Suppressor macrophage treated with lipopolysaccharide for 4 hours (primary cell): ENCODE measurements around the gene TMEM250.
"Not testable (repeated sequence)": the region's sequence is repeated elsewhere in the genome, so short reads cannot be mapped to it uniquely, and the experiment has no call there.

Experiments used
- DNase-seq: peaks from one replicate; pipeline ENCODE4 v3.0.0-alpha.2; 2020

The TMEM250 gene, protein sequence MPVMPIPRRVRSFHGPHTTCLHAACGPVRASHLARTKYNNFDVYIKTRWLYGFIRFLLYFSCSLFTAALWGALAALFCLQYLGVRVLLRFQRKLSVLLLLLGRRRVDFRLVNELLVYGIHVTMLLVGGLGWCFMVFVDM

DNA sequence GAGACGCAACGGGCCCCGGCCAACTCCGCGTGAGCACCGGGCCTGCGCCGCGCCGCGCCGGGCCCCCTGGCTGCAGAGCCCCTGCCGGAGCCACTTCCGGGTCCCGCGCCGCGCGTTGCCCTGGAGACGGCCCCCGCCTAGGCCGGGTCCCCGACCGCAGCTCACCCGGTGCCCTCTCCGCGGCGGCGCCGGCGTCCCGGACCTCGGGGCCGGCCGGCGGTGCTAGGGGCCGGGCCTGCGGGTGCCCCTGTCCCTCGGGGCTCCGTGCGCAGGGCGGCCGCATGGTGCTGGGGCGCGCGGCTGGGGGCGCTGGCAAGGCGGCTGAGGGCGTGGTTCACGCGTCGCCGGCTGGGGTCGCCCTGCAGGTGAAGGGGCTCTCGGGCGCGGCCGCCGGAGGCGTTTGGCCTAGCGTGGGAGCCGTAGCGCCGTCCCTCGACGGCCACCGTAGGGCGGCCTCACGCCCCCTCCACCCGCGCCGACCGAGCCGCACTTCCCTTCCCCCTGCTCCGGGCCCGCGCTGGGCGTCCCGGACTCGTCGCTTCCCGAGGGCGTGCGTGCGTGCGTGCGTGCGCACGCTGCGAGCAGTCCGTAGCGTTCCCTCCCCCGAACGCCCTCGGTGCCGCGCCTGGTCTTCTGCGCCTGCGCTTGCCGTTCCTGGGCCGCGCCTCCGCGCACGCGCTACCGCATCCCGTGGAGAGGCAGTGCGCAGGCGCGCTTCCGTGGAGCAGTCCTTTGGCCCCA lies at the start of gene TMEM250:
Gene TMEM250 (minus strand): TSS at position 556 of the 741 bp plus-strand sequence. CDS start 1,975 bp downstream, outside the sequence.
- DNase-seq = peak; percentile 99

DNA sequence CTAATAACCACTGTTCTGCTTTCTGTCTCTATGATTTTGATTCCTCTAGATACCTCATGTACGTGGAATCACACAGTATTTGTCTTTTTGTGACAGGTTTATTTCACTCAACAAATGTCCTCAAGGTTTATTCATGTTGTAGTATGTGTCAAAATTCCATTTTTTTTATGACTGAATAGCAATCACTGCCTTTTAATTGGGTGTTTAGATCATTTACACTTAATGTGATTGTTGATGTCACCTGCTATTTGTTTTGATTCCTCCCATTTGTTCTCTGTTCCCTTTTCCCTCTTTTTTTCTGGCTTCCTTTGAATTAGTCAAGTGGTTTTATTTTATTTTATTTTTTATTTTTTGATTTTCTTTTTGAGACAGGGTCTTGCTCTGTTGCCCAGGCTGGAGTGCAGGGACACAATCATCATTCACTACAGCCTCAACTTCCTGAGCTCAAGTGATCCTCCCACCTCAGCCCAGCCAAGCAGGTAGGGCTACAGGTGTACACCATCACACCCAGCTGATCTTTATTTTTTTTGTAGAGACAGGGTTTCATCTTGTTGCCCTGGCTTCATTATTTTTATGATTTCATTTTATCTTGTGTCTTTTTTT lies 44.7 kb upstream of the TMEM250 start:
- DNase-seq = no peak

DNA sequence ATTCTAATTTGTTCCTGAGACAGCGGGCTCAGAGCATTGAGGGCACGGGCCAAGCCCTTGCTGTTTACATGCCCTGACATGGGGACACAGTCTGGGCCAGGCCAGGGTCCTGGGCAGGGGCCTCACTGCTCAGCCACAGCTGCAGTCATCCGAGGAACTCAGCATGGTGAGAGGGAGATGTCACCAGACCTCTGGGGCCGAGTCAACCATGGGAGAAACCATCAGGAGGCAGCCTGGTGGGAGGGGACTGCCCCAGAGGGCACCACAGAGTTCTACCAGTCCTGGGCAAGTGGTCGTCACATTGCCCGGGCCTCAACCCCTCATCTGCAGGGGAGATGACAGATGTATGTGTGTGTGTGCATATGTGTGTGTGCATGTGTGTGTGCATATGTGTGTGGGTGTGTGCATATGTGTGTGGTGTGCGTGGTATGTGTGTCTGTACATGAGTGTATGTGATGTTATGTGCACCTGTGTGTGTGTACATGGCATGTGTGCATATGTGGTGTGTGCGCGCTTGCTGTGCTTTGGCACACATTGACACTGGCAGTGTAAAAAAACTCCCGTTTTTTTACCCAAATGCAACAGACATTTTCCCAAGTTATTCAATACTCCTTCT lies 42.4 kb upstream of the TMEM250 start:
- no peak for DNase-seq

GRCh38 chr9:136160381-136160841 lies 41.7 kb upstream of the TMEM250 start:
- no peak for DNase-seq

DNA sequence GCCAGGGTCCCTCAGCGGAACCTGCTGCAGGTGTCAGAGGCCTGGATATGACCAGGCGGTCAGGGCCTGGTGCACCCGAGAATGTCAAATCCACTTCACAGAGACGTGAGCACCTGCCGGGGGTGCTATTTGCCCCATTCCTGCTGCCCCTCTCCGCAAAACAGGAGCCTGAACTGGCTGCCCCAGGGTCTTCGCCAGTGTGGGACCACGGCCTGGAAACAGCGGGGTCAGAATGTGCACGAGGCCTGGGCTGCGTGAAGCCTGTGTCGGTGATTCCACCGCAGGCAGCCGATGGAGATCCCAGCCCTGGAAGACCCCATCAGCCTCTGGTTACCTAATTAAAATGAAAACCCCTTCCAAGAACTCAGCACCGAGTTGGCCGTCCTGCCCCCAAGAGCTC lies 41.2 kb upstream of the TMEM250 start:
- DNase-seq = no peak

DNA sequence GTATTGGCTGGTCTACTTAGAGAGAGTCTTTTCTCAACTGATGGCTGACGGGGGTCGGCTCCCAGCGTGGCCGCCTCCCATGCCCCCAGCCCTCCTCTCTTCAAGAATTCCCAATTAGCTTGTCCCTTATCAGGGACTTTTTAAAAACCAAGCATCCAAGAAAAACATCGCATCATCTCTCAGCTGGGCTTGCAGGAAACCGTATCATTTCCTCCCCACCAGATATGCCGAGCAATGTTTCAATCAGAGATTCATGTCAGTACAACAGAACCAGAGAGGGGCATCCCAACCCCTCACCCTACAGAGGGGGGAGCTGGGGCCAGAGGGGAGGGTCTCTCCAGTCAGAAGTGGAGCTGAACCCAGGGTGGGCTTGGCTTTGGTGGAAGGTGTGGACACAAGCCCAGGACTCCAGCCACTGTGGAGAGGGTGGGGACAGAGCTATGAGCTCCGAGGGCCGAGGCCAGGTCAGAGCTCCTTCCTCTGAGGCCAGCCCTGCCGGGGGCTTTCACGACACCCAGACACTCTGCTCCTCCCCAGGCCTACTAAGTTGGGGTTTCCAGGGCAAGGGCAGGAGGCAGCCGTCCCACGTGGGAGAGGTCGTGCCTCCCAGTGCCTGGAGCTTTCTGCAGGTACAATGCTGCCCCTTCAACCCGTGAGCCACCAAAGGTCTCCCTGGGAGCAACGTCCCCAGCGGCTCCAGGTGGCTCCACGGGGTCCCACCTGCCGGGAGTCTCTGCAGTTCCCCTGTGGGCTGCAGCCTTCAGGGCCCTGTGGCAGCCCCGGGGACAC lies 39.0 kb upstream of the TMEM250 start:
- DNase-seq = no peak

DNA sequence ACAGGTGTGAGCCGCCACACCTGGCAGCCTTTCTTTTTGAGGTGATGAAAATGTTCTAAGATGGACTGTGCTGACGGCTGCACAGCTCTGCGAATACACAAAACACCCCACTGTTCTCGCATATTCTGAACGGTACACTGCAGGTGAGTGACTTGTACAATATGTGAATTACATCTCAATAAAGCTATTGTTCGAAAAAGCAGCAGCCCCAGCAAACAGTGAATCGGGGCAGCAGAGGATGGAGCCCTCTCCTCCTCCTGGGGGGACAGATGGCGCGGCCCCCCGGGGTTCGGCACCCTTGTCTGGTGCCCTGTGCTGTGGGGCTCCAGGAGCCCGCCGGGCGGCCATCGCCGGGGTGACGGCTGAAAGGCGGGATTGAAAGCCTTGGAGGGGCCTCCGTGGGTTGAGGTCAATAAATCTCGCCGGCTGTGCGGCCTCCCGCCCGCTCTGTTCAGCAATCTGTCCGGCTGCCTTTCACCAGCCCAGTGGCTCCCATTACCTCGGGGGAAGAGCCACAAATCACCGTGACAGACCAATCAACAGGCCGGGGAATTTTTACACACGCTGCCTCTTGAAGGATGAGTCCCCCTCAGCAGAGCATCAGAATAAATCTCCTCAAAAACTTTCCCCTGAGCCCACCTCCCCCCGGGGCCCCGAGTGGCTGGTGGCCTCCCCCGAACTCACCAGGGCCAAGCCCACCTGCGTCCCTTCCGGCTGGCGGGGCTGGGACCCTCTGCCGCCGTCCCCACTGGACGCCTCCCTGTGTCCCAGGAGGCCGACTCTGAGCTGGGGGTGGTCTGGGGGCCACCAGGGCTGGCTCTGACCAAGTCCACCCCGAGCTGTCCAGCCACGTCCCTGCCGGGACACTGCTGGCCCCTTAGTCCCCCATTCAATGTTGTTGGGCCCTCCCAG lies 37.8 kb upstream of the TMEM250 start:
- no peak for DNase-seq

DNA sequence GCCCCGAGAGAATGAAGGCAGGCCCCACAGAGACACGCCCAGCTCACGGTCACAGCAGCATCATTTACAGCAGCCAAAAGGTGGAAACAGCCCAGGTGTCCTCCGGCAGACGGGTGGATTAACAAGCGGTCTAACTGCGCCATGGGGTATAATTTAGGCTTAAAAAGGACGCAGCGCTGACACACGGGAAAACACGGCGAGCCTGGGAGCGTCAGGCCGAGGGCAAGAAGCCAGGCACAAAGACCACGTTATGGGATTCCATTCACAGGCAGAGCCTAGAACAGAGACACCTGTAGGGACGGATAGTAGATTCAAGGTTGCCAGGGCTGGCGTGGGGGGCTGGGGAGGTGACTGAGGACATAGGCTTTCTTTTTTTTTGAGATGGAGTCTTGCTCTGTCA lies 36.9 kb upstream of the TMEM250 start:
- DNase-seq = no peak

GRCh38 chr9:136154943-136155342 lies 36.3 kb upstream of the TMEM250 start:
- DNase-seq = no peak

DNA sequence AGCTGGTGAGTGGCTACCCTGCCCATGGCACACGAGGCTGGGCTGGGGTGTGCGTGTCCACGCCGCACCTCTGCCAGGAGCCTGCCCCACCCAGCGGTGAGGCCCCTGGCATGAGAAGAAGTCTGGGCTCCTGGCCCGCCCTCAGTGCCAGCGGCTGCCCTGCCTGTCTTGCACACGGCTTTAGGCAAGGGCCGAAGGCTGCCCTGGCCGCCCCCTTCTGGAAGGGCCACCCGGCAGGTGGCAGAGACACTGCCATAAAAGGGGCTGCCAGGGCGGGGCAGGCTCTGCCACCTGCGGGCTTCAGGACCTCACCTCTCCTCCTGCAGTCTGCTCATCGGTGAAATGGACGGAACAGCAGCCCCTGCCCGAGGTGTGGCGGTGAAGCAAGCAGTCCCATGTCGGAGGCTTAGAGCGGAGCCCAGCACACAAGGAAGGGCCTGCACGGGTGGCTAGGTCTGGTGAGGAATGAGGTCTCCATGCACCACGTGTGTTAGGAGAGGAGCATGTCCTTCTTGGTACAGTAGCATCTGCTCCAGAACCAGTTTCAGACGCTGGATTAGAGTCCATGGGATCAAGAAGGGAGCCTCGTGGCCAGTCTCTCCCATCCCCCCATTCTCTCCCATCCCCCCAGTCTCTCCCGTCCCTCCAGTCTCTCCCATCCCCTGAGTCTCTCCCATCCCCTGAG lies 34.8 kb upstream of the TMEM250 start:
- no peak for DNase-seq

DNA sequence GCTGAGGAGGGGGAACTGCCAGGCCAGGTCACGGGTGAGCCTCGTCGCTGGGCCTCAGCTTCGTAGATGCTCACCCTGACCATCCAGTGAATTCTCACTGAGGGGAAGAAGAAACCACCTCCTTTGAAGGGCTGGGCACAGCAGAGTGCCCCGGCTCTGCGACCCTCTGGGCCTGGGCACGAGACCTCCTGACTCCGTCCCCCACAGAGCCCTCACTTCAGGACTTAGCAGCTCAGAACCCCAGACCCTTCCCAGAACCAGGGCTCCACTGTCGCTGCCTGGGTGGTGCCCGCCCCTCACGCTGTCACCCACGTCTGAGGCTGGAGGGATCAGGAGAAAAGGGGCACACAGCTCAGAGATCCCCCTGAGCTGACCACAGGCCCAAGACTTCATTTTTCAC lies 34.3 kb upstream of the TMEM250 start:
- no peak for DNase-seq

DNA sequence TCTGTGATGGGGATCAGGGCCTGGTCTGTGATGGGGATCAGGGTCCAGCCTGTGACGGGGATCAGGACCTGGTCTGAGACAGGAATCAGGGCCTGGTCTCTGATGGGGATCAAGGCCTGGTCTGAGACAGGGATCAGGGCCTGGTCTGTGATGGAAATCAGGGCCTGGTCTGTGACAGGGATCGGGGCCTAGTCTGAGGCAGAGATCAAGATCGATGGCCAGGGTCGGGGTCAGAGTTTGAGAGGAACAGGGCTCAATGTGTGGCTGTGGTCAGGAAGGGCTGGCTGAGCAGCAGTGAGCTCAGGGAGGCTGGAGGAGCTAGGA lies 33.8 kb upstream of the TMEM250 start:
- DNase-seq = no peak

DNA sequence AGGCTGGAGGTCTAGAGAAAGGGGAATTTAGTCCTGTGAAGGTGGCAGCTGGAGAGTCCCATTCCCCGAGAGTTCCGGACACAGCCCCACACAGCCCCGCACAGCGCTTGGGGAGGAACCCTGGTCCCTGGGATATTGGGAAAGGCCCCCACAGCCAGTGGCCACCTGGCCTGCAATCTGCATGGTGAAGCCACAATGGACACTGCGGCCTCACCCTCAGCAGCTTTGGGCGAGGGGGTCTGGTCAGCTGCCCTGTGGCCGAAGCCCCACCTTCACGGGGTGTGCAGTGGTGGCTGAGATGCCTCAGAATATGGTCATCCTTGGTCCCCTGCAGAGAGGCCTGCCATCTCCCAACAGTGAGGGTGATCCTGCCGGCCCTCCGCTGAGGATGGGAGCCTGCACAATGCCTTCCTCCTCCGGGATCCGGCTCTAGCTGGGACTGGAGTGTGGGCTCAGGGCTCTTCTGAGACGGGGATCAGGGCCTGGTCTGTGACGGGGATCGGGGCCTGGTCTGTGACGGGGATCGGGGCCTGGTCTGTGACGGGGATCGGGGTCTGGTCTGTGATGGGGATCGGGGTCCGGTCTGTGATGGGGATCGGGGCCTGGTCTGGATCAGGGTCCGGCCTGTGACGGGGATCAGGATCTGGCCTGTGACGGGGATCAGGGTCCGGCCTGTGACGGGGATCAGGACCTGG lies 33.3 kb upstream of the TMEM250 start:
- no peak for DNase-seq

- DNase-seq = no peak
Observed at GRCh38 chr9:136151214-136151804, 32.6 kb upstream of the TMEM250 start.

DNA sequence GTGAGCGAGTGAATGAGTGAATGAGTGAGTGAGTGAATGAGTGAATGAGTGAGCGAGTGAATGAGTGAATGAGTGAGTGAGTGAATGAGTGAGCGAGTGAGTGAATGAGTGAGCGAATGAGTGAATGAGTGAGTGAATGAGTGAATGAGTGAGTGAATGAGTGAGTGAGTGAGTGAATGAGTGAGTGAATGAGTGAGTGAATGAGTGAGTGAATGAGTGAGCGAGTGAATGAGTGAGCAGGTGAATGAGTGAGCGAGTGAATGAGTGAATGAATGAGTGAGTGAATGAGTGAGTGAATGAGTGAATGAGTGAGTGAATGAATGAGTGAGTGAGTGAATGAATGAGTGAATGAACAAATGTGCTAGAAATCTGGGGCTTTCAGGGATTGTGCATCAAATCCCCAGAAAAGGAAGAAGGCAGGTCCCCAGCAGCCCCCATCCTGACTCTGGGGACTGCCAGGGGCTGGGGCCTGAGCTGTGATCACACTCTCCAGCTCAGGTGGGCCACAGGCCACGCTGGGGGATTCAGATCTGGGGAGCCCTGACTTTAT lies 32.1 kb upstream of the TMEM250 start:
- not testable (repeated sequence) for DNase-seq

DNA sequence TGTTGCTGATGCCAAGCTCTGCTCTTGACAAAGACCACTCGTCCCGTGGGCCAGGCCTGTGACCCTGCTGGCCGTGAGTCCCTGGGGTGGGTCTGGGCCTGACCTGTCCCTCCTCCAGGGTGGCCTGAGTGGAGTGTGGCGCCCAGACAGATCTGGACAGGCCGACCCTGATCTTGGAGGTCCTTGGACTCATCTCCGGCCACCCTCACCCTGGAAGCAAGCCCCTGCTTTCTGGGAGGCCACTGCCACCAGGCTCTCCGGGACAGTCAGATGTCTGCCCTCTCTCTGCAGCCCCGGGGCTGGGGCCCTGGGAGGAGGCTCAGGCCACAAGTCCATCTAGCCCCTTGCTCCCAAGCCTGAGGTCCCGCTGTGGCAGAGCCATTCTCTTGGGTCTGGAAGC lies 31.2 kb upstream of the TMEM250 start:
- DNase-seq = no peak

DNA sequence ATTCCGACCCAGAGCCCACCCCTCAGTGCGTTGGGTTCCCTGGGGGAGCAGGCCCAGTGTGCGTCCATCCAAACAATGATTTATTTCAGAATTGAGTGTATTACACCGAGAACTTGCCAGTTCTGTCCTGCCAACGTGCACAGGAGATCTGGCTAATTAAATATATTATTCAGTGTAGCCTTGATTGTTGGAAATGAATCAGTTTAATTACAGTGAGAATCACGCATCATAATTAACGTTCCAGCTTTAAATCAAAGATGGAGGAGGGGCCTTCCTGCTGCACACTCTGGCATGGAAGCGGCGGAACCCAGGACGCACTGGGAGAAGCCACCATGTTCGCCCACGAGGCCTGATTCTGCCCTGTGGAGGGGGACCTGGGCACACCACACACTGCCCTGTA lies 30.7 kb upstream of the TMEM250 start:
- DNase-seq = no peak

GRCh38 chr9:136148766-136149165 lies 30.1 kb upstream of the TMEM250 start:
- no peak for DNase-seq

DNA sequence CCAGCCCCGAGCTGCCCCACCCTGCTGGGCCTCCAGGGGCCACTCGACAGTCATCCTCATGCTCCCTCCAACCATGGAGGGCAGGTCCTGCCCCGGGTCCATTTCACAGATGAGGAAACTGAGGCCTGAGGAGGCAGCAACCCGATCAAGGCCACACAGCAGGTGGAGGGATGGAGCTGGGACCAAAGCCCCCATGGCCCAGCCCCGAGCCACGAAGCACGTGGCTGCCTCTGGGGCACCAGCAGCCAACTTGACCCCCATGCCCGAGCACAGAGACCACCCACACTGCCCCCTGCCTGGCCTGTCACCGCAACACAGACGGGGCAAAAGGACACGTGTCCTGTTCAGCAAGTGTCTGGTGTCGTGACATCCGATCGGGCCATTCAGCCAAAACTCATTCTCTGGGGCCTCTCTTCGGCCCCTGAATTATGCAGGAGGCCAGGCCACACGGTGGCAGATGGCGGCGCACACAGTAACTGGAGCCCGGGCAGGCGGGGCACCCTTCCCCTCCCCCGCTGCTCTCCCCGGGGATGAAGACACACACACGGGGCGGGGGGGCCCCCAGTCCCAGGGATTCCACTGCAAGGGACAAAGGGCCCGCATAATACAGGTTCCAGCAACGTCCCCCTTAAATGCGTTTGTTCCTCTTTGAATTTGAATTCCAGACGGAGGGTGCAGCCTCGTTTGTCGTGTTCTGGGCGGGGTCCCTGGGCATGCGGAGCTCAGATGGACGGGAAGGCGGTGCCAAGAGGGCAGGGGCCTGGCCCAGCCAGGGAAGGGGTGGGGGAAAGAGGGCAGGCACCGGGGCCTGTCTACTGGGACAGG lies 29.4 kb upstream of the TMEM250 start:
- DNase-seq = no peak
